ENCODE results near the gene DIP2C.
"Not testable (repeated sequence)": the region's sequence is repeated elsewhere in the genome, so short reads cannot be mapped to it uniquely, and the experiment has no call there.

Gene DIP2C

DNA sequence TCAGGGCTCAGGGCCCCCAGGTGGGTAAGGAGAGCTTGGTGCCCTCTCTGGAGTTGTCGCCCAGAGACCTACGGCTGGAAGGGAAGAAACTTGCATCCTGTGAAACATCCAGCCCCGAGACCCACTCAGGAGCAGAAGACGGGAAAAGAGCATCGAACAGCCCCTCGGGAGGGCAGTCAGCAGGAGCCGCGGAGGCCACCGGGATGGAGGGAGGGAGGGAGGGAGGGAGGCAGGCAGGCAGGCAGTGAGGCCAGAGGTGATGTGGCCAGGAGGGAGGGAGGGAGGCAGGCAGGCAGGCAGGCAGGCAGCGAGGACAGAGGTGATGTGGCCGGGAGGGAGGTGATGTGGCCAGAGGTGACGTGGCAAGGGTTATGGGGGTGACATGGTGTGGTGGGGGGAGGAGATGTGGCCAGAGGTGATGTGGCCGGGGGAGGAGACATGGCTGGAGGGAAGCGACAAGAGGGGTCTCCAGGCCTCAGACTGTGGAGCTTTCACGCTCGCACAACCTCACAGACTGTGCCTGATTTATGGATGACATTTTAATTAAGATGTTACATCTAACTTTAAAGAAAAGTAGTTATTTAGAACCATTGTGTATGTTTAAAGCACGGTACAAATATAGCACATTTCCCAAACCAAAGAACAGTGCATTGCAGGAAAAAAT is 141.1 kb downstream of the DIP2C start:
- no peak for DNase-seq

DNA sequence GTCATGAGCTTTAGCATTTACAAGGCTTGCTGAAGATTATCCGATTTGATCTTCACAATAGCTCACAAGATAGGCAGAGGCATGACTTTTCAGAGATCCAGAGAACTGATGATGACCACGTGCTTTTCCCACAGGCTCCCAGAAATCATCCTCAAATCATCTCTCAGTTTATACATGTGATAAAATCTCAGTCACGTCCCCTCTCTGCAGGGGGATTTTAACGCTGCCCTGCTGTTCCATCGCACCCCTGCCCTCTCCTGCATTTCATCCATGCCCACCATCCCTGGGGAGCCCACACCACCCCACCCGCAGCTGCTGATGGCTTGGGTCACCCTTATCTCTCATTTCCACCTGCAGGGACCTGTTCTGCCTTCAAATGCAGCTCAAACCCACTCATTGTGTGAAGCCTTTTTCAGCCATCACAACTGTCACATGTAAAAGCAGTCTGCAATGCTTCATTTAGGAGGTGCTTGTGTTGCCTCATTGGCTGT is 141.8 kb downstream of the DIP2C start:
- no peak for DNase-seq

DNA sequence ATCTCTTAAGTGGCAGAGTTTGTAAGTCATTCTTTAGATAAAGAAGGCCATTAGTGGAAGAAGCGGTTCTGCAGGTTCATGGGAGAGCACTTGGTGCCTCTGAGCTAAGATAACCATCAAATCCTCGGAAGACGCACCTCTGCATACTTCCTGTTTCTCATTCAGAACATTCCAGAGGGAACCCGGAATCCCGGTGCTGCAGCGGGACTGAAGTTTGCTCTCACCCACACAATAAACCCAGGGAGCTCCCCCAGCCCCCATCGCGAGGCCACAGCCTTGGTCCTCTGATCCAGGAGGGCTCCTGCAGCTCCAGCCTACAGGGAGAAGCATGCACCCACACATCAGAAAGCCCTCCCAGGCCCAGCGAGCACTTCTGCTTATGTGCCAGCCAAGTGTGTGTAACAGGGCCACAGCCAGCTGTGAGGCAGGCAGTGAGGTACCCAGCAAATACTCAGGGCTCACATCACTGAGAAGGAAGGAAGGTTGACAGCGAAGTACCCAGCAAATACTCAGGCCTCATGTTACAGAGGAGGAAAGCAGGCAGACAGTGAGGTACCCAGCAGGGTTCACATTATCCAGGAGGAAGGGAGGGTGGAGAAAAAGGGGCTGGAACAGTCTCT is 142.4 kb downstream of the DIP2C start:
- no peak for DNase-seq

DNA sequence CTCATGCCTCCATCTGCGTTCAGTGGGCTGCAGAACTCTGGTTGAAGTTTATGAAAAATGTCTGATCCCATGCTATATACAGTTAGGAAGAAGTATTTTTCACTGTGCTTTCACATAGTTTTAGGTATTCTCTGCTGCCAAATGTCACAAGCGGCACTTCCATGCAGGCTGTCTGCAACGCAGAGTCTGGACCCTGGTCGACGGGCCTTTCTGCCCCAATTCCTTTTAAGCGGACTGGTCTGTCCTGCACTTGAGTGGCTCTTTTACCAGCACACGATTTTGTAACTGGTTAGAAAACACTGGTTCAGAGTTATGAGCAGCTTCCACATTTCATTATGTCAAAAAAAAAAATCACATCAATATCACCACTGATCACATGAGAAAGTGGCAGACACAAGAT is 143.0 kb downstream of the DIP2C start:
- DNase-seq, result no peak

DNA sequence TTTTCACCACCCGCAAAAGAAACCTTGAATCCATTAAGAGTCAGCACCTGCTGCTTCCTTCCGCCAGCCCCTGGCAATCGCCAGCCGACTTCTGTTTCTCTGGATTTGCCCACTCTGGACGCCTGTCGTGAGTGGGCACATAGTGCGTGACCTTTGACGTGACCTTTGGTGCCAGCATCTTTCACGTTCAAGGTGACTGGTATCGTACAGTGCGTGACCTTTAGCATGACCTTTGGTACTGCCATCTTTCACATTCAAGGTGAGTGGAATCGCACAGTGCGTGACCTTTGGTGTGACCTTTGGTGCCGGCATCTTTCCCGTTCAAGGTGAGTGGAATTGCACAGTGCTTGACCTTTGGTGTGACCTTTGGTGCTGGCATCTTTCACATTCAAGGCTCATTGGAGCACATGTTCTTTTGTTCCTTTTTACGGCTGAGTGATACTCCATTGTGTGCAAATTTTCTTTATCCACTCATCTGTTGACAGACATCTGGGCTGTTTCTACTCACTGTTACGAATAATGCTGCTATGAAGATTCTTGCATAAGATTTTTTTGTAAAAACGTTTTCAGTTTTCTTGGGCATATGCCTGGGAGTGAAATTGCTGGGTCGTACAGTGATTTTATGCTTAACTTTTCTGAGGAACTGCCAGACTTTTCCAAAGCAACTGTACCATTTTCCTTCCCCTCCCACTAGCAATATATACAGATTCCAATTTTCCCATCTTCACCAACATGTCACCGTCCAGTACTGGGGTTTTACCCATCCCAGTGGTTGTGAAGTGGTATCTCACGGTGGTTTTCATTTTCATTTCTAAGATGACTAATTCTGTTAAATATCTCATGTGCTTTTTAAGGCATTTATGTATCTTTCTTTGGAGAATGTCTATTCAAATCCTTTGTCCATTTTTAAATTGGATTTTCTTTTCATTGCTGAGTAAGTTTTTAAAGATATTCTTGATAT is 145.3 kb downstream of the DIP2C start:
- DNase-seq, result no peak

DNA sequence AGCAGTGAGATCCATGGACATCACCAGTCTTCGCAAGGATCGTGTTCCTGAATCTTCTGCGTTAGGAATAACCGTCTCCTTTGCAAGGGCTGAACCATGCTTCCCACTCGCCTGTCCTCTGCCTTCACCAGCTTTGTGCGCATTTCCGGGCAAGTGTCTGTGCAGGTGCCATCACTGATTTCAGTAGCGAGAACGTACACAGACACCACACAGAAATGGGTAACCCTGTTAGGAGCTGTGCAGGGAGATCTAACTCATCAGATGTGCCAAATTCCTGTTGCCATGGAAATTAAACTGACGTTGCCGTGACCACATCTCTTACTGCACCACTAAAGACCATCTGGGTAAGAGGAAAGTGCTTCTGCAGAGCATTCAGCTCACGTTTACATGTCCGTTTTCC is 146.3 kb downstream of the DIP2C start:
- no peak for DNase-seq

DNA sequence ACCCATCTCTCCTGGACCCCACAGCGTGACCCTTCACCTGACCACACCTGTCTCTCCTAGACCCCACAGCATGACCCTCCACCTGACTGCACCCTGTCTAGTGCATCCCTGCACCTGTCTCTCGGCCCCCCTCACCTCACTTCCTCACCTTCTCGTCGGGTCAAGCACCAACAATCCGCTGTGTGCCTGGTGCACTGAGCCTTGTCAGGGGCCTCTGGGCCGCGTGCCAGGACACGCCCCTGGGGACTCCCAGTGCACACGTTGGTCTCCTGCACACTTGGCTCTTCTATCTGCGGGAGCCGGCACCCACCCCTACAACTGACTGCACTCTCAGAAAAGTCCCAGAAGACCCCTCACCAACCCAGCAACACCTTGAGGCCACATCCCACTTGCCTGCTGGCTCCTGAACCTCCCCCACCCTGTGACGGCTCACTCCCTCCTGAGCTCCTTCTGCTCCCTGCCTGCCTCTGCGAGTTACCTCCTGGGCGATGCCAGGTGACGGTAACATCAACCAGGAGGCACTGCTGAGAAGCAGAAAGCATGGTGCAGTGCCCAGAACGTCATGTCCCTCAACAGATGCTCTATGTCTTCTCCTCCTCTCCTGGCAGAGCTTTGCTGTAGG is 147.6 kb downstream of the DIP2C start:
- no peak for DNase-seq

DNA sequence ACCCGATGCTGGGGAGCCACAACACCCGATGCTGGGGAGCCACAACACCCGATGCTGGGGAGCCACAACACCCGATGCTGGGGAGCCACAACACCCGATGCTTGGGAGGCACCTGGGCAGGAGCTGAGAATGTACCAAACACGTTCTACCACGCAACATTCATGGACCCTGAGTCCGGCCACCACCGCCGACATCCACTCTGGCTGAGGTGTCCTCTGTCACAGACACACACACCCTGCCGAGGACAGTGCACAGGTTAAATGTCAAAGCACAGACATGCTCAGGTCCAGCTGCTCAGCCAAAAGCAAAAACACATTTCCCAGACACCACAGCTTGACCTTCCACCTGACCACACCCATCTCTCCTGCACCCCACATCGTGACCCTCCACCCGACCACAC is 148.4 kb downstream of the DIP2C start:
- DNase-seq, result no peak

DNA sequence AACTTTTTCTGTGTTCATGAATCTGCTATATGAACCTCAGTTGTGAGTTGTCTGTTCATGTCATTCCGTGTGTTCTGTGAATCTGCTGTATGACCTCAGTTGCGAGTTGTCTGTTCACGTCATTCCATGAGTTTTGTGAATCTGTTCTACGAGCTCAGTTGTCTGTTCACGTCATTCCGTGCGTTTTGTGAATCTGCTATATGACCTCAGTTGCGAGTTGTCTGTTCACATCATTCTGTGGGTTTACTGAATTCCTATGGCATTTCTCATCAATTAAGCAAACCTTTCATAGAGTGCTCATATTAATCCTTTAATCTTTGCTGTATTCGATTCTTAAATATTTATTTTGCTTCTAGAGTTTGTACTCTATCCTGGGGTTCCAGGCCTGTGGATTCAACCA is 150.6 kb downstream of the DIP2C start:
- no peak for DNase-seq

DNA sequence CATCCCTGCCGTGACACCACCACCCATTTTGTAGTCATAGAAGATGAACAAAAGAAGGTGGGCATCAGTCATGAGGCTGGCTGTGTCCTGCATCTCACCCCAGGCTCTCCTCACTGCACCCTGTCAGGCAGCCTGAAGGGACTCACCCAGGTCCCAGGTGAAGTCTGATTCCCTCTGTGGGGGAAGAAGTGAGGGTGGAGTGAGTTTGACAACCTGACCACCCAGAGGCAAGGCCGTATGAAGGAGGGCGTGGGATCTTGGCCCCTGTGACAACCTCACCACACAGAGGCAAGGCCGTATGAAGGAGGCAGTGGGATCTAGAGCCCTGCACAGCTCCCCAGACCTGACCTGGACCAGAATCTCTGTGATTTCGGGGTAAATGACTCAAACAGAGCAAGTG is 152.5 kb downstream of the DIP2C start:
- DNase-seq, result no peak

DNA sequence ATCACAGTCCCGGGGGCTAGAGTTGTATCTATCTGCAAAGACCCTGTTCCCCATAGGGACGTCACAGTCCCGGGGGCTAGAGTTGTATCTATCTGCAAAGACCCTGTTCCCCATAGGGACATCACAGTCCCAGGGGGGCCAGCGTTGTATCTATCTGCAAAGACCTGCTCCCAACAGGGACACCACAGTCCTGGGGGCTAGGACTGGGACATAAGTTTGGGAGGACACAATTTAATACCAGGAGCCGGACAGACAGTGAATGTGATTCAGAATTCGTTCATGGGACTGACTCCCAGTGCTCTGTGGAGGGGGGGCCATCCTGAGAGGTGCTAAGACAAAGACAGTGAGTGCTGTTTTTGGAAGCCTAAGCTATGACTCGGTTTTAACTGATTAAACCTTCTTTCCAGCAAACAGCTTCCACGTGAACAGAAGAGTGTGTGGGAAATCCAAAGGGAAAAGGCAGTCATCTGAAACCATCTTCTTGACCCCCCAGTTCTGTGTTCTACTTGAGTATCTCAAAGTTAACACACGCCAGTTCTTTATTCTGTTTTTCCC is 153.0 kb downstream of the DIP2C start:
- no peak for DNase-seq

DNA sequence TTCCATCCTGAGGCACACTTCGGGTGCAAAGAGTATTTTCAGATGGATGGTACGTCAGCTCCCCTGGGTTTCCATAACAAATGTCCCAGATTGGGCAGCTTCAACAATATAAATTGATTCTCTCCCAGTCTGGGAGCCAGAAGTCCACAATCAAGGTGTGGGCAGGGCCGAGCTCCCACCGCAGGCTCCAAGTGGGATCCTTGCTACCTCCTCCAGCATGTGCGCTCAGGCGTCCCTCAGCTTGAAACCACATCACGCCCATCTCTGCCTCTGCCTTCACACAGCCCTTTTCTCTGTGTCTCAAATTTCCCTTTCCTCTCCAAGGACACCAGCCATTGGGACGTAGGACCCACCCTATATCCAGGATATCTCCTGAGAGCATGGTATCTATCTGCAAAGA is 153.5 kb downstream of the DIP2C start:
- no peak for DNase-seq

DNA sequence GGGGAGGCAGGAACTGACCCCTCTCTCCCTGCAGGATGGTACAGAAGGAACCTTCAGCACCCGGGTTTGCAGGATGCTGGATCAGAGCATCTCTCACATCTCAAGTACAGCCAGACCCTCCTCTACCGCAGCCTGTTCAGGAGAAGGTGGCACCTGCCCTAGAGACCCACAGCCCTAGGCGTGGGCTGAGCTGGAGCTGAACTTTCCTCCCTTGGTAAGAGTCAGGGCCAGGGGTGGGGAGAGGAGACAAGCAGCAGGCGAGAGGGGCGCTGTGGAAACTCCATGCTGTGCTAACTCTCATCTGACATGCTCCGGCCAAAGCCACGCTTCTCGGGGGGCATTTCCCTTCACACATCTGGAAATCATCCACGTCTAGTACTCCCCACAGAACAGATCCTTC is 154.4 kb downstream of the DIP2C start:
- DNase-seq, result no peak

DNA sequence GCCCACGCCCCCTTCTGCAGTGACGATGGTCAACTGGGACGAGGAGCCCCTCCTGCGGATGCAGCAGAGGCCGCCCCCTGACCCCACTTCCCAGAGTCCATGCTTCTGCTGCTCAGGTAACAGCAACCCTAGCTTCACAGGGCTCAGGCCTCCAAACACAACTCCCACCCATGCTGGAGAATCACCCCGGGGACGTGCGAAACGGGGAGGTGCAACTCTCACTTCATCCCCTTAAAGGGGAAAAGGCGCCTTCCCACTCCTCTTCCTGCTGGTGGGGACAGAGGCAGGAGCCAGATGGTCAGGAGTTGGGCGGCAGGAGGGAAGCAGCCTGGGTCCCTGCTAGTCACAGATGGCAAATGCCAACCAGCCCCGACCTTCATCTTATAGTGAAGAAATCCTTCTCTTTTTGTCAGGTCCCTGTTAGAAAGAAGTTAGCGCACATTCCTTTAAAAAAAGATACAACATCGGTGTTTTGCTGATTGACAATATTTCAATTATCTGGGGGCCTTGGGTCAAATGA is 155.4 kb downstream of the DIP2C start:
- DNase-seq, result no peak

DNA sequence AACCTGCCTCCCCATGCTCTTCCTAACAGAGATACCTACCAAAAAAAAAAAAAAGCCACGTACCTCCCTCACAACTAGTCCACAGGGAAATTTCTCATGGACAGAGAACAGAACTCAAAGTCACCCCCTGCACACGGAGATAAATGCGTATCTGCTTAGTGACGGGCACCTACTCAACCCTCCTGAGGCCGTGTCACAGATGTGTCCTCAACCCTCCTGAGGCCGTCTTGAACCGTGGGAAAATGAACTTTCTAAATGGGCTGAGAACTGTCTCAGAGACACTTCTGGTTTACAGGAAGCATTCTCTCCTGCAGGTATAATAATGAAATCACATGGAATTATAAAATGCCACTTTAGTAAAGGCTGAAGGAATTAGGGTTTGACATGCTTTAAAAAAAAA is 155.9 kb downstream of the DIP2C start:
- no peak for DNase-seq

DNA sequence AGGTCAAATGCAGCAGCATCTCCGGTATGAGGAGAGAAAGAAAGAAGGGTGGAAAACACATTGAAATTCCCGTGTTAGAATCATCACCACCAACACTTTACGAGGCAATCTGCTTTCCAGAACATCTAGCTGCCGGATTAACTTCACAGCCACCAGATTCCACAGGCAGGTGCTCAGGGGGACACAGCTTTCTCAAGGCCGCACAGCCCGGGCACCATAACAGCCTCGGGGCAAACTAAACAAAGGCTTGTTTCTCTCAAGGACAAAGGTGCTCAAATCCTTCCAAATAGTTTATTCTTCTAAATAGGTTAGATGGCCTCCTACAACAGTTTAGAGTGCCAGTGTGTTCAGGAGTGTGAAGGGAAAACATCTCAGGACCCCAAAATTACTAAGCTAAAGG is 156.3 kb downstream of the DIP2C start:
- DNase-seq, result no peak

DNA sequence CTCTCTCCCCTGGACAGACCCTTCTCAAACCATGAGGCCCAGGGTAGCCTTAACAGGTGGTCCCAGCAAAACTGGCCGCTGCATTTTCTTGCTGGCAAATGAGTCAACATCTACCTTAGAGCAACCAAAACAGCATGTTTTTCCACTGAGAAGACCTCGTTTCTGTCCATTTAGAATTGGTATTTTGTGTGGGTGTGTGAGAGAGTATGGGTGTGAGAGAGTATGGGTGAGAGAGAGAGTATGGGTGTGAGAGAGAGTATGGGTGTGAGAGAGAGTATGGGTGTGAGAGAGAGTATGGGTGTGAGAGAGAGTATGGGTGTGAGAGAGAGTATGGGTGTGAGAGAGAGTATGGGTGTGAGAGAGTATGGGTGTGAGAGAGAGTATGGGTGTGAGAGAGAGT is 157.1 kb downstream of the DIP2C start:
- DNase-seq, result not testable (repeated sequence)

DNA sequence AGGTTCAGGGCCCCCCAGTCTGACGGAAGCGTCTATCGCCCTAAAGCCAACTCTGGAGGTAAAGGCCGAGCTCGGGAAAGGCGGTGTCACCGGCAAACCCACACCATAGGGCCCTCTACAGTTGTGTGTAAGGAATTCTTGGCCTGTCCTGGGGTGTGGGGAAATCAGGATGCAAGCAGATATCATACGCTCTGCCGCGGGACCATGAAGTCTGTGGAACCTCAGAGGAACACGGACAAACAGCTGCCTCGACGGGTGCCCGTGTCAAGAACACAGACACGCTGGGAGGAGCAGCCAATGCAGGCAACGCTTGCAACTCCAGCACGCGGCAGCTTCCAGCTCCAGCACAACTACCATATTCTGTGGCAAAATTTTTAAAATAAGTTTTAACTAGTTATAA is 157.9 kb downstream of the DIP2C start:
- DNase-seq, result no peak

DNA sequence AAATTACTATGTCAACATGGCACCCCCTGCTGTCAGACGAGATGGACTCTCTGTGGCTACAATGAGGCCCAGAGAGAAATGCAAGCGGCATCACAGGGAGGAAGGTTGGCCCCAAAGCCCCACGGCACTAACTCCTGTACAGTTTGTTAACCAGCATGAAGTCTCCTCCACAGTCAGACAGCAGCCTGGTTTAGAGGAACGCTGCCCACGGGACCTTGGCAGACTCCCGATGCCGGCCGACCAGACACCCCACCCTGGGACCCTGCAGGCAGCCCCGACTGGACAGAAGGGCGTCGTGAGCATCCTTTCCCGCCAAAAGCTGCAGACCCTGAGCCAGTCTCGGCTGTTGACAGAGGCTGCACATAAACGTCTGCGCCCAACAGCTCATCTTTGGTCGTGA is 158.8 kb downstream of the DIP2C start:
- DNase-seq, result no peak

DNA sequence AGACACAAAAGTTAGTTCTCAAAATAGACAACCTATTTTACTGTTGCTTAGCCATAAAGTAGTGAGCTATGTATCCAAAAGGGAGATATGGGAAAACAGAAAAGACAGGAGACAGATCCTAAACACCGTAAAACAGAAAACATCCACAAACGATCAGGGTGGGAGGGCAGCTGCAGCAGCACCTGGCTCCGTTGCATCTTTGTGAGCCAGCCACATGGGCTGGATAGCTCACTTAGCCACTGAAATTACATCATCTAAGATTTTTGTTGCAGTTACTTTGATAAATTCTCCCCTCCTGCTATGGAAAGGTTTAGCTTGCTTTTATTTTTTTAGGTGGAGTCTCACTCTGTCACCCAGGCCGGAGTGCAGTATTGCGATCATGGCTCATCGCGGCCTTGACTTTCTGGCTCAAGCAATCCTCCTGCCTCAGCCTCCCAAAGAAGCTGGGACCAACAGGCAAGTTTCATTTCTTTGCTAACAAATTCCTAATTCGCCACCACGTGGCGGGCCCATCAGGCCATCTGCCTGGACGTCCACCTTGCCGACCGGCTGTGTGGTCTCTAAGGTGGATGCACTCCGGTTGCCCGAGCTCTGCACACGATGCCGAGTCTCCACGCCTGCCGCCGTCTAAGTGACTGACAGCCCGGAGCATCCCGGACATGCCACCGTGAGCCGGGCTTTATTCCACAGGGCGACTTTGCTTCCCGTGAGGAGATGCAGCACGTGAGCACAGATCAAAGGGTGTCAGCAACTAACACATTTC is 159.8 kb downstream of the DIP2C start:
- DNase-seq, result peak in 1 of 2 experiments; percentile 26

DNA sequence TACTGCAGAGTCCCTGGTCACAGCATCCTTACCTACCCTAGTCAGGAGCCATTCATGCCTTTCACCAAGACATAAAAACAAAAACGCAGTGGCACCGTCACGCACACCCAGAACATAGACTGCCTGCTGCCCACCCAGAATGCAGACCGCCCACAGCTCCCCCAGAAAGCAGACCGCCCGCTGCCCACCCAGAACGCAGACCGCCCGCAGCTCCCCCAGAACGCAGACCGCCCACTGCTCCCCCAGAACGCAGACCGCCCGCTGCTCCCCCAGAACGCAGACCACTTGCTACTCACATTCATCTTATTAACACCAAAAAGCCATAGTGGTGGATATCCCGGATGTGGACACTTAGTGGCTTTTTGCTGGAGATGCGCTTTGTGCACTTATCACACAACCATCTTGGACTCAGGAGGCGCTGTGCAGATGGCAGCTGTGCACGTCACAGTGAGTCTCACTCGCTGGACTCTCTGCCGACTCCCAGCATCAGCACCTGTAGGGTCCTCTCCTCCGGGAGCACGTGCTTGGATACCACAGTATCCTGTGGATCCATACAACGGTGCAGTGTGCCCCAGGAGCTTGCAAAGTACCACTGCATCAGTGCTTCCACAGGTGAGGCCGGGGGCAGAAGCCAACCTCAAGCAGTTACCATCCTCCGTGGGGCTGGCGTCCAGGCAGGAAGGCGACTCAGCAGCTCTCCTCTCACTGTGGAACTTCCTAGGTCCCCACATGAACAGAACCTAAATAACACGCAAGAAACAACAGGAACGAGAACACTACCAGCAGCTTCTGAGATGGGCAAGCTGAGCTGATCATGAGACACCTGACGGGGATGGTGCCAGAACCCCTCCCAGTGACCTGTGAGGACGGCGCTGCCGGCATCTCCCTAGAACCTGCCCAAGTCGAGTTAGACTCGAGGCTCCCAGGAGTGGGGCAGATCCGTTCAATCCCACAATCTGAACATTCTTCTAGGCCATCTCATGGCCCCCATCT is 161.0 kb downstream of the DIP2C start:
- DNase-seq, result no peak
